GM21360 (cell line): ENCODE results near the gene HEPHL1.

ENCODE experiments used
- ATAC-seq: cut with Tn5 transposase; IDR thresholded peaks from one replicate; pipeline ENCODE4 v1.9.1; 2021; ENCODE audit warnings: mild to moderate bottlenecking, moderate library complexity; ENCODE audit not compliant: unreplicated experiment

HEPHL1 gene

DNA sequence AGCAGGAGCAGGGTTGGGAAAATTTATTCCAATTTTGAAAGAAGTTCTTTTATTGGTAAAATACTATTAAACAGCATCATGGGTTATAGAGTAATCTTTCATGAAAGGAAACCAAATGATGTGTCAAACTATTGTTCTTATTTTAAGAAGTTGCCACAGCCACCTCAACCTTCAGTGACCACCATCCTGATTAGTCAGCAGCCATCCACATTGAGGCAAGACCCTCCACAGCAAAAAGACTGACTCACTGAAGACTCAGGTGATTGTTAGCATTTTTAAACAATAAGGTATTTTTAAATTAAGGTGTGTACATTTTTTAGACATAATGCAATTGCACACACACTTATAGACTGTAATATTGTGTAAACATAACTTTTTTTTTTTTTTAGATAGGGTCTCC lies 3.7 kb upstream of the HEPHL1 start:
- ATAC-seq, result no peak

DNA sequence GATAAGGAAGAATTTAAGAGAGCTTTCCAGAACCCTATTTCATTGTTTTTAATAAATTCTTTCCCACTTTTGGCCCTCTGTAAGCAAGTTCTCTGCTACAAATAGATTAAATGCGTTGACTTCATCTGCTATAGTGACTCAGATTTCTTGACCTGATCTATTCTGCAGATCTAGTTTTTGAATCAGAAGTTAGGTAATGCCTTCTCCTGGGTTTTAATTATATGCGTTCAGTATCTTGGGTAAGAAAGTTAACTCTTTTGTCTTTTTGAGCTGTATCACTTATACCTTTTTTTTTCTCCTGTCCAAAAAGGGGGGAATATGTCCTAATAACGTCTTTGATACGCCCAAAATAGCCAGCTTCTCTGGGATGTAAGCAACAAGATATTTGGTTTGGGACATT lies 2.4 kb upstream of the HEPHL1 start:
- no peak for ATAC-seq

DNA sequence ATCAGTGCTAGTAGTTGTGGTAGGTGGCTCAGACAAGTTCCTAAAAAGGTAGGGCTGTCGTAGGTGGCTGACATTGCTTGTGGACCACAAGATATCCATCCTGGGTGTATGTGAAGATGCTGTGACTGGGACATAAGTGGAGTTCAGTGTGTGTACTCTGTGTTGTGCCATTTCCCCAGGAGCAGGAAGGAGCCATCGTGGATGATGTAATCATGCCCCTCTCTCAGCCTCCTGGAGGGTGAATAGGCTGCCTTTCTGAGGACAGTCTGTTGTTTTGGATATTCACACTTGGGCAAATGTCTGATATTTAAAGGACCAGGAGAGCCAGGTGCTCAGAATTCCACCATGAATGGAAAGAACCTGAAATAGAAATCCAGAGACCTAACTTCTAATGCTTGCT lies 2.7 kb downstream of the HEPHL1 start:
- no peak for ATAC-seq

DNA sequence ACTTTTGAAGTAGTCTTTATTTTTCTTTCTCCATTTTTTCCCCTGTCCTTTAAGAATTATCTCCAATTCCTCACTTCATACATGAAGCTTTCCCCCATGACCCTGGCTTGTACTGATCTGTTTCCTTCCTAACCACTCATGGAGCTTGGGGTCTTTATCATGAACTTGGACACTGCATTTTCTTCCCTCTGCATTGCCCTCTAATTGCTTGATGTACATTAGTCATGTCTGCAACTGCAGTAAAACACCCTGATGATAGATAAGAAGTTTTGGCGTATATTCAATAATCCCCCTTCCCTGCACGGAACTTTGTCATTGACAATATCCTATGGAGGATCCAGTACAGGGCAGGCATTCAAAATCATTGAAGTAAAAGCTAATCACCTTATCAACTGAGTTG lies 3.4 kb downstream of the HEPHL1 start:
- no peak for ATAC-seq

DNA sequence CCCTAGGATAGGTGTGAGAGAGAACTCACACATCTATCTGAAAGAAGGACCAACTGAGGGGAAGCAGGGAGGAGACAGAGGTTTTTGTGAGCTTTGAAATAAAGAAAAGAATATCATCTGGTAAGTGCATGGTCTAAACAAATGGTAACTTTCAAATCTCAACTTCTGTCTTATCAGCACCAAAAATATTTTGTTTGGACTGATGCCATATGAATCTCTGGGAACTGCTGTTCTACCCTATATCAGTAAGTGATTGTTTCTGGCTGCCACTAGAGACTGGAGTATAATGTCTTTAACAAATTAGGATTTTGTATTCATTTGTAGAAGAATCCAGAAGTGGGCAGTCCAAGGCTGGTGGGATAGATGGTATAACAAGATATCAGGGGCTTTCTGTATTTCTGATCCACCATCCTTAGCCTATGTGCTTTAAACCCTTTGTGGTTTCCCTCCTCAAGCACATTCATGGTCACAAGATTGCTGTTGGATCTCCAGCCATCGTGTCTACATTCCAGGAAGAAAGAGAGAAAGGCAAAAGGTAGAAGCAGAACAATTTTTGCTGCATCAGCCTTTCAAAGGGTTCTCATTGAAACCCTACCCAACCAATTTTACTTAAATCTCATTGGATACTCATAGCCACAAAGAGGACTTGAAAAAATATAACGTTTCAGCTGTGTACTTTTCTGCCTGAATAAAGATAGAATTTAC lies 4.7 kb downstream of the HEPHL1 start:
- ATAC-seq, result no peak

DNA sequence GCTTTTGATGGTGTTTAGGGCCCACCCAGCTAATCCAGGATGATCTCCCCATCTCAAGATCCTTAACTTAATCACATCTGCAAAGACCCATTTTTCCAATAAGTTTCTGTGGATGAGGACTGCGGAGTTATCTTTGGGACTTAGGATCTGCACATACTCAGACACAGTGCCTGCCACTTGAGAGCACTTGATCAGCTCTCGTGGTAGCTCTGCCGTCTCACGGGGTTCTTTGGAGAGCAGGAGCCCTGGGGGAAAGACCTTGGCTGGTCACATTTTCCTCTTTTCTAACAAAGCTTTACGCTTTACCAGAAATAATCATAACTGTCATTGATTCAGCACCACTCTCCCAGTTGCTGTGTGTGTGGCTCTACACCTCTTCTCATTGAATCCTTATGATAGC lies 6.1 kb downstream of the HEPHL1 start:
- no peak for ATAC-seq

DNA sequence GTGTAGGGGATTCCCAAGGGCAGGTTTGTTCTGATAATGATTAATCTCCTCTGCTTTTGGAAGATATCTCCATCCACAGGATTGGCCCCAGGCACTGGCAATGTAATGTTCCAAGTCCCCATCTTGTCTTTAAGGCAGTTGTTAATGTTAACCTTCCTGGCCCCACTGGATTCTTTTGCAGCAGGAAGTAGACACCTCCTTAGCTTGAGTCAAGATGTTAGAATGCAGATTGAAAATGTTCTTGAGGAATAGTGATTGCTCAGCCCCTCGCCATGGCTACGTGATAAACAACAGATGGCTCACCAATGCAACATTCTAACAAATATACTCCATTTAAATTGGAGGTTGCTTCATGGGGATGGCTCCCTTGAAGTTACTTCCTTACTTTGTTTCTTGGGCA lies 7.3 kb downstream of the HEPHL1 start:
- ATAC-seq, result no peak

DNA sequence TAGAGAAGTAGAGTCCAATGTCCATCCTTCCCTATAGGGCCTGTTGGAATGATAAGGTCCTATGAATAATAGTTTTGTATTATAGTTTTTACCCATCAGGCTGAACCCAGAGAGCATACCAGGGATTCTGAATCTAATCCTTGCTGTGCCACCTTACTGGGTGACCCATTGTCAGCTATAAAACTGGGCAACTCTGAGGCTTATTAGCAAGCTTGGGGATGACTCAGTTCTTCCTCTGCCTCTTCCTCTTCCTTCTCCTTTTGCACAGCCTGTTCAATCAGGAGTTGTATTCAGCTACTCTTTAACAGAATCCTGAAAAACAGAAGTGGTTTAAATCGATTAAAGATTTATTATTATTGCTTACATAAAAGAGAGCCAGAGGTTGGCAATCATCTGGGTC lies 8.9 kb downstream of the HEPHL1 start:
- ATAC-seq, result no peak

DNA sequence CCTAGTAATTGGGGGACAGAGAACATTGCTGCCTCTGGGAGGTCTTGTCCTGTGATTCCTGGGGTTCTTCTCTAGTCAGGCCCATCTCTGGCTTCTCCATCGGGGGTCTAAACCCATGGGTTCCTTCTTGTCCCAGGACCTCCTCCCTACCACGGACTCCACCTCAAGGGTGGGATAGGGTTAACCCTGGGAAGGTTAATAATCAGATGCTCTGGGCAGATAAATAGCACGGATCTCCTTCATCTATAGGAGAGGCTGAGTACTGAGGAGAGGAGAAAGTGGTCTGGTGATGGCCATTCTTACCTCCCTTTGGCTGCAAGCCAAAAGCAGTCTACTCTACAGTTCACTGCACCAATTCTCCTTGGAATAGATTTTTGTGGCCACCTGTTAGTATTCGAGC lies 10.5 kb downstream of the HEPHL1 start:
- no peak for ATAC-seq

DNA sequence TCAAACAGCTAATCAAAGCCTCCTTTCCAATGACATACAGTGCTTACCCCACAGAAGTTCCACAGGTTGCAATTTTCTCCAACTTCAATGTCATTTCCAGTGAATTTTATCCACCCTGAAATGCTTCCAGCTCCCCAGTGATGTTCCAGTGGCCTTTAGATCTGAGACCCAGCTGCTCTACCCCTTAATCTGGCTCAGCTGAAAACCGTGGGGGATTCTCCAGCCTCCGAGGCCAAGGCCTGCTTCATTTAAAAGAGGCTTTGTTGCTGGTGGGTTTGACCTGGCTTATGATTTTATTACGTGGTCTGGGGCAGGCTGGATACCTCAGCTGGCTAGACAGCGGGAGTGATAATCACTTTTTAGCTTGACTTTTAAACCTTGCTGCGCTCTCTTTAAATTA lies 10.9 kb downstream of the HEPHL1 start:
- ATAC-seq, result no peak

DNA sequence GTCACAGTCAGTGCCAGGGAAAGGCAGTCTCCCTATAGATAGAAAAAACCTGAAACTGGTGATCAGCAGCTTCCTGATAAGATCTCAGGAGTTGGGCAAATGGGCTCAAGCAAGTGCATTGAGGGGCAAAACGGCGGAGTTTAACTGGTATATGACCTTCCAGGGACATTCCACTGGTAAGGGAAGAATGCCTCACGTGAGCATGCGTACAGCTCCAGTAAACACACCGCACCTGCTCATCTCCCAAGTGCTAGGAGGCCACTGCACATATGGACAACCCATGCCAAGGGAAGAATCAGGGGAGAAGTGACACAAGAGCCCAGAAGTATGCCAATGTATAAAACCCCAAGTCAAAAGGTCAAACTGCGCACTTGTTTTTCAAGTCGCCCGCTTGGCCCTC lies 11.6 kb downstream of the HEPHL1 start:
- ATAC-seq, result no peak

DNA sequence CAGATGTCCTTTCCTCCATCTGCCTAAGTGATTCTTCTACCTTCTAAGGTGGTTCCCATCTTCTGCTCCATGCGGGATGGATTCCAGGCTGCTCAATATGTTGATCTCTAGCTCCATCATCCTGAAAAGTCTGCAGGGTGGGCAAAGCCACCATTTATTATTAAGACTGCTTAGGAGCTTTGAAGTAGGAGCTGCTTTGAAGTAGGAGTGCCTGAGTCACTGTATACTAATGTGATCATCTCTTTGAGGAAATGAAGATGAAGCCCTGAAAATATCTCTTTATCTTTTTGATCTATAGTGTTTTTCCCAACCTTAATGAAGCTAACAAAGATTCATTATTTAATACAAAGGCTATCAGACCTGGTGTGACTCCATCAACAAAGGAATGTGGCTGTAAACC lies 13.1 kb downstream of the HEPHL1 start:
- ATAC-seq, result no peak

DNA sequence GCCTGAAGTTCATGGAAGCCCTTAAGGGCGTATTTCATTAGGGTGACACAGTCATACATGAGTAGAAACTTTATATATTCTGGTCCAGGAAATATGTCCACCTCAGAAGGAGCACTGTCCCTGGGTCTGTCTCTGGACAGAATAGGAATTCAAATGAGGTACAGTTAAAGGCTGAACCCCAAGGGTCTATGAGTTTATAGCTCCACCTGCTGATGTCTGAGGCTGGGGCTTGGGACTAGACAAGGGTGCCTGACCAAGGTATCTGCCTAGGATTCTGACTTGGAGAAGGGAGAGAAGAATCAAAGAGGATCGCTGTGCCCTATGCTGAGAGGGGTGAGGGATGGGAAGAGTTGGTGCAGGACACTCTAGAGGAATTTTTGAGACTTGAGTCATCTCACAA lies 14.9 kb downstream of the HEPHL1 start:
- no peak for ATAC-seq

DNA sequence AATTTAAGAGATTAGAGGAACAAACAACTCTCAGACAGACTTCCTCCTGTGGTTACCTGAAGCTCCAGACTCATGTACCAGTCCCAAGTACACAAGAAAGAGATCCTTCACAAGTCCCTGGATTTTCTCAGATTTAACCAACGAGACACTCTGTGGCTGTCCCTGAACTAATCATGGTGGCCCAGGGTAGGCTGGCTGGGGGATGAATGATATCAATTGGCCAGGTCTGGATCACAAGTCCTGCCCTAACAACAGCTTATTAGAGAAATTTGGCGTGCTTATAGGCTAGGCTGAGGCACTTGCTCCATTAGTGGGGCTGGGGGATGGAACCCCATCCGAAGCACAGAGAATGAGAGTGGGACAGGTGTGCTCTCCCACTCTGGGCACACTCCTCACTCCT lies 22.1 kb downstream of the HEPHL1 start:
- ATAC-seq, result no peak

DNA sequence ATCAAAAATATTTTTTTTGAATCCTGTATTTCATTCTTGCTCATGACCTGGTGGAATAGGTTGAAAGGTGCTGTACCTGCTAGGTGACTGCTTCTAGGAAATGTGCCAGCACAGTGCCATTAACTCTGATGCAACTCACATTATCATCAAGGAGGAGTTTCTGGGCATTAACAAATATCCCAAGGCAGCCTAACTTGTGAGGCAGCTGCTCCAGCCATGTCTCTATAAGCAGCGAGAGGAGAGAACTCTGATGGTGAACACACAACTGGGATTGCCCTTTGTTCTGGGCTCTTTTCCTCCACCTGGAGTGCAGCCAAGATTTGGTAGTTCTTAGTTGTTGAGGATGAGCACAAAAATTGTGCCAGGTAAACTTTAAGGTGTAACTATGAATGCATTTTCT lies 25.6 kb downstream of the HEPHL1 start:
- no peak for ATAC-seq

DNA sequence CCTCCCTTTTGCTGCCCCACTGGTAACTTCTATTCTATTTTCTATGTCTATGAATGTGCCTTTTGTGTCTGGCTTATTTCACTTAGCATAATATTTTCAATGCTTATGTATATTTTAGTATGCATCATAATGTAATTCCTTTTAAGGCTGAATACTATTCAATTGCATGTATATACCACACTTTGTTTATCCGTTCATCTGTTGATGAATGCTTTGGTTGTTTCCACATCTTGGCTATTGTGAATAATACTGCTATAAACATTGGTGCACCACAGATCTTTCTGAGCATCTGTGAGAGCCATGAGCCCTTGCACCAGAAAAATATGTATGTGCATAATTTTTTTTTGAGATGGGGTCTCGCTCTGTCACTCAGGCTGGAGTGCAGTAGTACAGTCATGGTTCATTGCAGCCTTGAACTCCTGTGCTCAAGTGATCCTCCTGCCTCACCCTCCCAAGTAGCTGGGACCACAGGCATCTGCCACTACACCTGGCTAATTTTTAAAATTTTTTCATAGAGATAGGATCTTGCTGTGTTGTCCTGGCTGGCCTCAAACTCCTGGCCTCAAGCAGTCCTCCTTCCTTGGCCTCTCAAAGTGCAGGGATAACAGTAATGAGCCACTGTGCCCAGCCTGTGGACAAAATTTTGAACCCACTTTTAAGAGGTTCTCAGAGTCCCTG lies 27.0 kb downstream of the HEPHL1 start:
- no peak for ATAC-seq

DNA sequence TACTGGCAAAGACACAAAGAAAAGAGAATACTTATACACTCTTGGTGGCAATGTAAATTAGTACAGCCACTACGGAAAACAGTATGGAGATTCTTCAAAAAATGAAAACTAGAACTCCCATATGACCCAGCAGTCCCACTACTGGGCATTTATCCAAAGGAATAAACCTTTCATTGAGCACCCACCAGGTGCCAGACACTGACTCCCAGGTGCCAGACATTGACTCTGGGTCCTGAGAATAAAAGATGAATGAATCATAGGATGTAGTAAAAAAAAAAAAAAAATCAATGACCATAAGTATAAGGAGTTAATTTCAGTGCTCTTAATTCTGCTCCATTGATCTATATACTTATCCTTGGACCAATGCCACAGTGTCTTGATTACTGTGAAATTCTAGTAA lies 28.2 kb downstream of the HEPHL1 start:
- no peak for ATAC-seq

DNA sequence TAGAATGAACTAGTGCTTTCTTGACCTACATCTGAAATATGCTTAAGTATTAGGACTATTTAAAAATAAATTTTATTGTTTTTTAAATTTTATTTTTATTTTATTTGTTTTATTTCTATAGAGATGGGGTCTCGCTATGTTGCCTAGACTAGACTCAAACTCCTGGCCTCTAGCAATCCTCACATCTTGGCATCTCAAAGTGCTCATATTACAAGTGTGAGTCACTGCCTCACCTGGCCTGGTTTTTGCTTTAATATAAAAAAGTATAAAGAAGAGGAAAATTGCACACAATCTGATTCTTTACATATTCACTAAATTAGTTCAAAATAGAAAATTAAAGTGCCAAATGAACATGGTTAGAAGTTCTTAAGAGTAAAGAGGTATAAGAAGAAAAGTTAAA lies 37.5 kb downstream of the HEPHL1 start:
- no peak for ATAC-seq

DNA sequence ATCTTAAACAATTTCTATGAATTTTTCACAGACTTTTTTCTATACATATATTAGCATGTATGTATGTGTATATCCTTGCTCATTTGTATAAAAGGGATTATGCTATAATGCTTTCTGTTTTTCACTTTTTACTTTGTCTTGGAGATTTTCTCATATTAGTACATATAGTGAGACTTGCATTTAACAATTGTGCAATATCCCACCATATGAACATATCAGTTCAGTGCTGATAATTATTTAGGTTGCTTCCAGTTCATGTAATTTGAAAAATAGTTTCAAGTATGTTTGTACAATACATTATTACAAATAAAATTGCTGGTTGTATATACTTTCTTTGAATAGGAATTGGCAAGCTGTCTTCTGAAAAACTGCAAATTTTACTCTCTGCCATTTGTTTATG lies 37.9 kb downstream of the HEPHL1 start:
- ATAC-seq, result no peak

DNA sequence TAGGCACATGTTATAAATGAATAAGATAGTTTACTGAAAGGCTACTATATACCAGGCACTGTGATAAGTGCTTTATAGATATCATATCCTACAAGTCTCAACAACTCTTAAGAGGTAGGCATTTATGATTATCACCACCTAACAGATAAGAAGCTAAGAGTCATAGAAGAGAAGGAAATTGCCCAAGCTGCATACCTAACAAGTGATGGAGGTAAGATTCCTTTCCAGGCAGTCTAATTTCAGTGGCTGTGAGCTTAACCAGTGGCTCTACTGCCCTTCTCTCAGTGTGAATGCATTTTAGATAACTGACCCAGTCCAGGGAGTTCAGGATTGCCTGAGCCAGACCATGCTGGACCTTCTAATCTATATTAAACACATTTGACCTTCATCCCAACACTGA lies 39.2 kb downstream of the HEPHL1 start:
- ATAC-seq, result no peak

DNA sequence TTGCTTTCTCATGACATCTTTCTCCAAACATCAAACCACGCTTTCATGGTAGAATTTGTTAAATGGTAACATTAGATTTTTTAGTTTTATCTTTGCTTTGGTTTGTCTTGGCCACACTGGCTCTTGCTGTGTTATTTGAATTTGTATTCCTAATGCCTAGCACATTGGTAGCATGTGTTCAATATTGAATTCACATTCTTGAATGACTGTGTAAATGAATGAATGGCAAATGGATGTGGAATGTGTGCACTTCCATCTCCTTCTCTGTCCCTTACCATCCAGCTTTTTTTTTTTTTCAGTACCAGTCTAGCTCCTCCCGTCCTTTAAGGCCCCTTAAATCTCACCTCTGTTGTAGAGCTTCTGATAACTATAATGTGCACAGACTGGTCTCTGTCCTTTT lies 41.2 kb downstream of the HEPHL1 start:
- ATAC-seq, result no peak

DNA sequence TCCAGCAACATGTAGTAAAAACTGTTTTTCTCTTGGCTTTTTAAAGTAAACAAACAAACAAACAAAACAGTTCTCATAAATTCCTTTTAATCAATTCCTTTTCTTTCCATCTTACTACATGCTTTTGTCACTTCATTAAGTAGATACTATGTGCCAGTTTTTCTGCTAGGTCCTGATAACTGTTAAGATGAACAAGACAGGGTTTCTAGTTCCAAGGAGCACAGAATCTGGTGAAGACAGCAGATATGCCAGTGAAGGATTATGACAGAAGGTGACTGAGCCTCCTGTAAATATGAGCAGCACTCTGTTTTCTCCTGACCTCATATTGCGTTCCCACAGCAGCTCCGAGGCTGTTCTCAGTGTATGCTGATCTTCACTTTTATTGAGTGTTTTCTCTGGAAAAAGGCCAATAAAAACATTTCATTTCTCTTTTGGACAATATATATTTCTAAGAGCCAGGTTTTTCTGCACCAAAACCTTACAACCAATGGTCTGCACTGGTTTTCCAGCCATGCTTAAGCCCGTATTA lies 45.8 kb downstream of the HEPHL1 start:
- ATAC-seq, result no peak

DNA sequence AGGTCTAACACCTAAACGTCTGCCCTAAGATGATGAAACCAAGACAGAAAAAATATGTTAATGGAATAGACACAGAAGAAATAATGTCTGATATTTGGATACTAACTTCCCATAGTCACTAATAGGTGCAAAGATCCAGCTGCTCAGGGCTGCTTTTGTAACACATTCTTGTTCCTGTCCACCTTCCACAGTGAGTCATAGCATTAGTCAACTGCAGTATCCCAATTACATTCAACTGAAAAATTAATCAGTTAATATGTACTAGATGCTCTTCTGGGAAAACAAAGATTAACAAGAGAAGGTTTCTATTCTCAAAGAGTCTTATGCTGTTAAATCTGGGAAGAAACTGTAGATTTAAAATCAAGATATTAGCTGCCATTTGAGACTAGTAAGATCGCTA lies 47.6 kb downstream of the HEPHL1 start:
- no peak for ATAC-seq
